HEK293T (cell line): ENCODE measurements around the gene HSD11B1.

Experiments
- CTCF ChIA-PET: fragments of 350-600 bp; formaldehyde crosslinking; extraction: SDS; loops from one replicate; lab custom pipeline; 2021; ENCODE audit warnings: antibody characterized with exemption, inconsistent platforms; lab: Yijun Ruan, JAX
- POLR2A ChIA-PET: fragments of 350-600 bp; formaldehyde crosslinking; extraction: SDS; loops from one replicate; lab custom pipeline; 2020; ENCODE audit warnings: antibody characterized with exemption, inconsistent platforms; lab: Yijun Ruan, JAX
- DNase-seq: peaks from one replicate; pipeline ENCODE4 v3.0.0; 2012; ENCODE audit warnings: mixed read lengths; ENCODE audit errors: extremely low spot score
- ARNT ChIP-seq: fragments of 450-650 bp; IDR thresholded peaks from 2 replicates; pipeline ENCODE4 v1.6.1; 2017; ENCODE audit warnings: mild to moderate bottlenecking
- BHLHE40 ChIP-seq: fragments of 450-650 bp; IDR thresholded peaks from 2 replicates; pipeline ENCODE4 v1.6.1; 2016; ENCODE audit warnings: mild to moderate bottlenecking, moderate library complexity, borderline replicate concordance
- CTBP1 ChIP-seq: fragments of 450-650 bp; IDR thresholded peaks from 2 replicates; pipeline ENCODE4 v1.6.1; 2016; ENCODE audit warnings: borderline replicate concordance
- ELF4 ChIP-seq: fragments of 450-650 bp; IDR thresholded peaks from 2 replicates; pipeline ENCODE4 v1.6.1; 2017; ENCODE audit warnings: antibody characterized with exemption
- FOXA1 ChIP-seq: fragments of 450-650 bp; IDR thresholded peaks from 2 replicates; pipeline ENCODE4 v1.6.1; 2016; ENCODE audit warnings: mild to moderate bottlenecking
- FOXK2 ChIP-seq: fragments of 450-650 bp; IDR thresholded peaks from 2 replicates; pipeline ENCODE4 v1.6.1; 2016; ENCODE audit warnings: mild to moderate bottlenecking
- FOXM1 ChIP-seq: fragments of 450-650 bp; IDR thresholded peaks from 2 replicates; pipeline ENCODE4 v1.6.1; 2017; ENCODE audit warnings: mild to moderate bottlenecking, borderline replicate concordance
- HDGF ChIP-seq: fragments of 450-650 bp; IDR thresholded peaks from 2 replicates; pipeline ENCODE4 v1.6.1; 2017; ENCODE audit warnings: antibody characterized with exemption, borderline replicate concordance
- L3MBTL2 ChIP-seq: fragments of 450-650 bp; conservative IDR thresholded peaks from 2 replicates; pipeline ENCODE4 v1.6.1; 2016; ENCODE audit warnings: mild to moderate bottlenecking
- LEF1 ChIP-seq: fragments of 450-650 bp; IDR thresholded peaks from 2 replicates; pipeline ENCODE4 v1.6.1; 2017; ENCODE audit warnings: mild to moderate bottlenecking, borderline replicate concordance
- NFRKB ChIP-seq: fragments of 450-650 bp; IDR thresholded peaks from 2 replicates; pipeline ENCODE4 v1.6.1; 2016; ENCODE audit warnings: mild to moderate bottlenecking, moderate library complexity
- SP1 ChIP-seq: fragments of 450-650 bp; IDR thresholded peaks from 2 replicates; pipeline ENCODE4 v1.6.1; 2017
- SUZ12 ChIP-seq: fragments of 450-650 bp; IDR thresholded peaks from 2 replicates; pipeline ENCODE4 v1.6.1; 2016; ENCODE audit warnings: mild to moderate bottlenecking
- TARDBP ChIP-seq: fragments of 450-650 bp; IDR thresholded peaks from 2 replicates; pipeline ENCODE4 v1.6.1; 2016
- ZNF384 ChIP-seq: fragments of 450-650 bp; IDR thresholded peaks from 2 replicates; pipeline ENCODE4 v1.6.1; 2016
- TF ChIP-seq, protein P1 (sequence below): fragments of 450-650 bp; IDR thresholded peaks from 2 replicates; pipeline ENCODE4 v1.6.1; 2016

HSD11B1 gene

DNA sequence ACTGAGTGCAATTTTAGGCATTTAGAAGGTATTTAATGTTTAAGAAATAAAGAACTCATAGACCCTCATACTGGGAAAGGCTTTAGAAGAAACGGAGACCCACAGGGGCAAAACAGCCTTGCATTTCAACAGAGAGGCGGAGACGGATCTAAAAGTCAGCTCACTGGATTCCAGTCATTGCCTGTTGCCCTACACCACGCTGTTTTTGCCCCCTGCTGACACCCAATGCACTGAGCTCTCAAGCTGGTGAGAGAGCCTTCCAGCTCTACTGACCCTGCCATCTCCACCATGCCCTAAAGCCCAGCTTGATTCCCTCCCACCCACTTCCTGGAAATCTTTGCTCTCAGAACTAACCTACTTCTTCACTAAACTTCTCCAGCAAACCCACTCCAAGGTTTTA is 44.0 kb downstream of the HSD11B1 start:
- TF ChIP-seq CTBP1, result no peak
- no peak for TF ChIP-seq L3MBTL2
- DNase-seq, result no peak
- ChIA-PET POLR2A (interaction anchor here (1.1 kb wide), 1 partner anchor 36 kb away, joined by 4 read pairs; the partner anchor contains the start of gene C1orf74), CTCF (interaction anchor here (0.6 to 2.2 kb wide), 4 partner anchors 12 to 183 kb away, joined by 4 to 7 read pairs (median 5); no protein-coding TSS in a partner anchor)

DNA sequence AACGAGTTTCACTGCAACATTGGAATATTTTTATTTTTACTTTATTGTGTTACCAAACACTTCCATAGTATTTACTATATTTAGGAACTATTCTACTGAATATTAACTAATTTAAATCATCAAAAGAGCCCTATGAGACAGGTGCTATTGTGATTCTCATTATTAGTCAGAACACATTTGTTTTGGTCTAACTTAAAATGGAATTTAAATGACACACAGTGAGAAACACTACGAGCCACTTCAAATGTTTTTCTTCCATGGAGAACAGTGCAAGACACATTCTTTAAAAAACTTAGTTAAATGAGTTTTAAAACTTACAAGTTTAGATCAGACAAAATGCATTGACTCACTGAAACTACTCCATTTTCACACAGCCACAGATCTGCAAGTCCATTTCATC is 44.6 kb downstream of the HSD11B1 start:
- POLR2A ChIA-PET, result no interaction called here
- no peak for DNase-seq
- TF ChIP-seq SP1, result no peak
- TF ChIP-seq SUZ12, result no peak
- no peak for TF ChIP-seq BHLHE40
- no peak for TF ChIP-seq NFRKB
- TF ChIP-seq FOXK2, result no peak
- TF ChIP-seq FOXM1, result no peak
- no peak for TF ChIP-seq HDGF
- no peak for TF ChIP-seq FOXA1
- no peak for TF ChIP-seq CTBP1
- no peak for TF ChIP-seq TARDBP
- no peak for TF ChIP-seq ARNT
- TF ChIP-seq L3MBTL2, result no peak
- no peak for TF ChIP-seq ZNF384
- TF ChIP-seq, protein P1, sequence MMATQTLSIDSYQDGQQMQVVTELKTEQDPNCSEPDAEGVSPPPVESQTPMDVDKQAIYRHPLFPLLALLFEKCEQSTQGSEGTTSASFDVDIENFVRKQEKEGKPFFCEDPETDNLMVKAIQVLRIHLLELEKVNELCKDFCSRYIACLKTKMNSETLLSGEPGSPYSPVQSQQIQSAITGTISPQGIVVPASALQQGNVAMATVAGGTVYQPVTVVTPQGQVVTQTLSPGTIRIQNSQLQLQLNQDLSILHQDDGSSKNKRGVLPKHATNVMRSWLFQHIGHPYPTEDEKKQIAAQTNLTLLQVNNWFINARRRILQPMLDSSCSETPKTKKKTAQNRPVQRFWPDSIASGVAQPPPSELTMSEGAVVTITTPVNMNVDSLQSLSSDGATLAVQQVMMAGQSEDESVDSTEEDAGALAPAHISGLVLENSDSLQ, result no peak
- no peak for TF ChIP-seq ELF4
- TF ChIP-seq LEF1, result no peak
- CTCF ChIA-PET, result interaction anchor here (2.2 kb wide), 1 partner anchor 183 kb away, joined by 6 read pairs; no protein-coding TSS in a partner anchor

DNA sequence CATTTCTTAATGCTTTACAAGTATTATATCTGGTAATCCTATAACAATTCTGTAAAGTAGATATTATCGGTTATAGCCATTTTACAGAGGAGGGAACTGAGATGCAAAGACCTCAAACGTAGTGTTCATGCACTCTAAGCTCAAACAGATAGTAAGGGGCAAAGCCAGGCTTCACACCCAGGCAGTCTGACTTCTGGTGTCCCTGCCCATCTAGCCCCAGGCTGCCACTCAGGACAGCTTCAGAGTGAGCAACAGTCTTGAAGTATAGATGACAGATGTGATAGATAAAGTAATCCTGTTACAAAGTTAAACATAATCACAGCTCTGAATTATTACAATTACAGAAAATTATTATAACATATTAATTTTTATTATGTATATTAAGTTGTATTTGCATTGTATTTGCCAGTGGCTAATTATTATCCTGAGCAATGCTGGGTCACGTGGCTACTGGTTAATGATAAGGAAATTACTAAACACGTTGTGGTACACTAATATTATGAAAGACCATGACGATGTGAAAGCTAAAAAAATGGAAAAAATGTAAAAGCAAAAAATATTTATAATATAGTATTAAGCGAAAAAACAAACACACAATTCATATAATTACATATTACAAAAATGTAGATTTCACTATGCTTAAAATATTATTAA is 45.2 kb downstream of the HSD11B1 start:
- CTCF ChIA-PET, result interaction anchor here (2.2 kb wide), 1 partner anchor 184 kb away, joined by 6 read pairs; no protein-coding TSS in a partner anchor
- no peak for TF ChIP-seq FOXA1
- no peak for TF ChIP-seq NFRKB
- TF ChIP-seq CTBP1, result no peak
- TF ChIP-seq FOXK2, result no peak
- TF ChIP-seq ZNF384, result no peak
- TF ChIP-seq L3MBTL2, result no peak
- DNase-seq, result no peak
- POLR2A ChIA-PET, result no interaction called here

DNA sequence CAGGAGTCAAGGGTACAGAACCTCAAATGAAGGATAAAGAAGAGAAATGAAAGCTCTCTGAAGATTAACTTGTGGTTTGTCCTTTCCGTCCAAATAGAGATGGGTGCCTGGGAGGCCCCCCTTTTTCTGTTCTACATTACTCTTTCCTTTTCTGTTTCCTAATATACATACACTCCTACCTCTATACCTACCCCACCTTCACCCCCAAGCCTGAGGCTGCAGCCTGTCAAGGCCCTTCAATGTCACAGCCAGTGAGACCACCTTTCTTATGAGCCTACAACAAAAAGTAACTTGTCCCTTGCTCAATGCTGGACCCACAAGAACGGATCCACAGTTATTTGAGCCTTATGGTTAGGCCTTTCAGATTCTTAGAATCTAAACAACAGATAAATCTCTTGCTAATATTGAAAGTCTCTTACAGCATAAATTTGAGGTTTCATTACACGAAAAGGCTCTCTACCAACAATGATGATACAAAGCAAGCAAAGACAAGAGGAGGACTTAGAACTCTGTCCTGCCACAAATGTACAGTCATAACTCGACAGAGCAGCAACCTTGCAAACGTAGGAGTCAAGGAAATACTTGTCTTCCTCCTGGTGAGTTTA is 47.1 kb downstream of the HSD11B1 start:
- no peak for TF ChIP-seq FOXK2
- no peak for TF ChIP-seq NFRKB
- TF ChIP-seq, protein P1, result no peak
- no peak for TF ChIP-seq ELF4
- TF ChIP-seq FOXM1, result no peak
- no peak for TF ChIP-seq SP1
- no peak for TF ChIP-seq L3MBTL2
- TF ChIP-seq ARNT, result no peak
- no peak for TF ChIP-seq BHLHE40
- TF ChIP-seq CTBP1, result no peak
- no peak for TF ChIP-seq LEF1
- TF ChIP-seq FOXA1, result no peak
- TF ChIP-seq ZNF384, result no peak
- no peak for TF ChIP-seq HDGF
- TF ChIP-seq SUZ12, result no peak
- CTCF ChIA-PET, result no interaction called here
- POLR2A ChIA-PET, result no interaction called here
- no peak for DNase-seq

DNA sequence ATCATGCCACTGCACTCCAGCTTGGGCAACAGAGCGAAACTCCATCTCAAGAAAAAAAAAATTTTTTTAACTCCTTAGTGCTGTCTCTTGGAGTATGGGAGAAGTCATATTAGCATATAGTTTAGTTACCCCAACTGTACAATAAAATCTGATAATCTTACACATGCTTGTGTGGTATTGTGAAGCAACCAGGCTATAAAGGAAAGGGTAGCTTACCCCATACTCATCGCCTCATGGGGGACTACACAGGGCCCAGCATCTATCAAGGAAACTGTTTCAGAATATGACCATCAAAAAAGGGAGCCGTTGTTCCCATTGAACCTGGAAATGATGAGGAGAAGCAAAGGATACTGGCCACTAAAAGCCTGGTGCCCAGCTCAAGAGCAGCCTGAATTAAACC is 48.2 kb downstream of the HSD11B1 start:
- CTCF ChIA-PET, result no interaction called here
- POLR2A ChIA-PET, result no interaction called here
- DNase-seq, result no peak
- TF ChIP-seq BHLHE40 (no peak), HDGF (no peak)
- TF ChIP-seq, protein P1, result no peak

DNA sequence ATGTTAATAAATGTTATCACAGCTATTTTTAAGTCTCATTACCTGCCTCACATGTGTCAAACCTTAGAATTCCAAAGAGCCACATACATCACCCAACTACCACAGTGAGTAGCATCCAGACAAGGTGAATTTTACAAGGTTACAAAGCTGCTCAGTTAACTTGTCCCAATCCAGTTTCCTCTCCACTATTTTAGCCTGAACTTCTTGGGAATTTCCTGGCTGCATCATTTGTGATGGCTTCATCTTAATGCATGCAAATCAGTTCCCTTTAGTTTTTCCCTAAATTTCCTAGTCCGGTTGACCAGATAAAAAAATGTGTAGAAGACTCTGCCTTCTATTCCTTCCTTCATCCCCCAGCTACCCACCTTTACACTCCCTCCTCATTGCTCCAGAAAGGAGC is 50.6 kb downstream of the HSD11B1 start:
- ChIA-PET POLR2A (no interaction called here), CTCF (no interaction called here)
- TF ChIP-seq FOXK2, result no peak
- no peak for TF ChIP-seq SP1
- TF ChIP-seq ZNF384, result no peak
- TF ChIP-seq SUZ12, result no peak
- TF ChIP-seq NFRKB, result no peak
- DNase-seq, result no peak
